GM19328 (cell line): Measurements from ENCODE around the gene PLA2R1.
A peak's percentile ranks its signal among the peaks of the same experiment; 100 is the strongest.

Experiments
- ATAC-seq: cut with Tn5 transposase; IDR thresholded peaks from one replicate; pipeline ENCODE4 v1.9.1; 2021; ENCODE audit warnings: mild to moderate bottlenecking, moderate library complexity; ENCODE audit not compliant: unreplicated experiment

PLA2R1 gene

GRCh38 chr2:159897720-159898119 lies 164.7 kb downstream of the PLA2R1 start:
- no peak for ATAC-seq

GRCh38 chr2:159897081-159897480 lies 165.3 kb downstream of the PLA2R1 start:
- ATAC-seq: no peak

GRCh38 chr2:159895258-159896065 lies 167.0 kb downstream of the PLA2R1 start:
- peak; percentile 40 for ATAC-seq

GRCh38 chr2:159894145-159894838 lies 168.1 kb downstream of the PLA2R1 start:
- ATAC-seq: no peak

GRCh38 chr2:159892990-159893810 lies 169.2 kb downstream of the PLA2R1 start:
- no peak for ATAC-seq

- ATAC-seq: no peak
Observed at GRCh38 chr2:159891917-159892730, 170.3 kb downstream of the PLA2R1 start.

- no peak for ATAC-seq
Observed at GRCh38 chr2:159891267-159891588, 171.2 kb downstream of the PLA2R1 start.

GRCh38 chr2:159890551-159891266 lies 171.7 kb downstream of the PLA2R1 start:
- ATAC-seq: no peak

GRCh38 chr2:159882130-159882745 lies 180.2 kb downstream of the PLA2R1 start:
- no peak for ATAC-seq
